K562 (cell line): ENCODE data around the gene BAIAP2. TPM values are rescaled to one million over a fixed set of nuclear protein-coding genes. Genes with fewer than 3 reads are reported as not detected.

ENCODE experiments used
- ATAC-seq: fragments of 200-7000 bp; cut with Tn5 transposase; 3 replicates; pipeline ENCODE4 v1.9.1; 2020; ENCODE audit warnings: moderate library complexity
- BruUV-seq: library from RNA; stranded (reverse); fragments of 400-500 nt; replicated peaks from 2 replicates; lab custom pipeline; 2021; lab: Mats Ljungman, UMichigan
- CTCF ChIA-PET: fragments of 300-600 bp; formaldehyde crosslinking; extraction: SDS; loops from one replicate; lab custom pipeline; 2021; ENCODE audit warnings: low intra/inter-chr PET ratio; lab: Yijun Ruan, JAX
- POLR2A ChIA-PET: fragments of 300-600, 350-650 bp; sonication (Branson Sonifier 250); formaldehyde crosslinking; extraction: SDS; loops from one replicate; lab custom pipeline; 2021; ENCODE audit warnings: antibody characterized with exemption, inconsistent platforms; lab: Yijun Ruan, JAX
- DNase-seq, 4 experiments: peaks; one replicate each; pipeline versions ENCODE4 v3.0.0 to v3.0.0-alpha.2; 2011 to 2018; ENCODE audit warnings: low spot score in 3 of 4, mixed read lengths in 3 of 4; ENCODE audit errors: extremely low read depth in 1 of 4
- FAIRE-seq: peaks from 2 replicates; lab custom pipeline; 2011; peaks lifted over from hg19 to GRCh38; lab: Jason Lieb, UNC
- H2AFZ ChIP-seq: 2 replicates; pipeline ENCODE4 v1.6.0; 2011; ENCODE audit warnings: low read depth, low read length, control low read depth, inconsistent platforms
- H3K27ac ChIP-seq: fragments of 200-600 bp; 3 replicates; pipeline ENCODE4 v1.8.0; 2011; ENCODE audit warnings: low read depth, mild to moderate bottlenecking, control low read depth, inconsistent platforms, low read length, moderate library complexity, mixed read lengths; ENCODE audit errors: extremely low read depth
- H3K27me3 ChIP-seq, 2 experiments: fragments of 300-600 bp in 1 of 2; 2 replicates in 1 of 2; 3 replicates in 1 of 2; pipeline versions ENCODE4 v1.6.0 to v1.8.0; 2011; ENCODE audit warnings: inconsistent platforms in 2 of 2, low read length in 2 of 2, mild to moderate bottlenecking in 1 of 2, mixed read lengths in 1 of 2, moderate library complexity in 1 of 2; ENCODE audit not compliant: control insufficient read depth in 2 of 2, insufficient read depth in 2 of 2
- H3K36me3 ChIP-seq: fragments of 300-600 bp; 3 replicates; pipeline ENCODE4 v1.8.0; 2011; ENCODE audit warnings: mild to moderate bottlenecking, low read length, inconsistent platforms; ENCODE audit not compliant: control insufficient read depth, insufficient read depth
- H3K4me1 ChIP-seq, 2 experiments: fragments of 200-600 bp in 1 of 2; replicated peaks in 1 of 2; 2 replicates in 1 of 2; 3 replicates in 1 of 2; pipeline versions ENCODE4 v1.5.1 to v1.8.0; 2011; ENCODE audit warnings: inconsistent platforms in 2 of 2, low read length in 2 of 2, mild to moderate bottlenecking in 1 of 2, mixed read lengths in 1 of 2, moderate library complexity in 1 of 2; ENCODE audit not compliant: control insufficient read depth in 2 of 2, insufficient read depth in 2 of 2
- H3K4me2 ChIP-seq: 2 replicates; pipeline ENCODE4 v1.6.1; 2011; ENCODE audit warnings: low read length, control low read depth, inconsistent platforms, mixed read lengths; ENCODE audit not compliant: insufficient read depth
- H3K4me3 ChIP-seq: fragments of 200-600 bp; sonication (generic), shearing (Covaris generic); 2 replicates; pipeline ENCODE4 v1.5.1; 2016; ENCODE audit warnings: control low read depth, inconsistent platforms
- H3K79me2 ChIP-seq: fragments of 200-600 bp; 3 replicates; pipeline ENCODE4 v1.8.0; 2011; ENCODE audit warnings: low read length, inconsistent platforms; ENCODE audit not compliant: control insufficient read depth, insufficient read depth
- H3K9ac ChIP-seq, 2 experiments: 2 replicates each; pipeline versions ENCODE4 v1.6.0 to v1.6.1; 2011; ENCODE audit warnings: low read depth in 2 of 2, low read length in 2 of 2, control low read depth in 1 of 2, inconsistent platforms in 1 of 2, mild to moderate bottlenecking in 1 of 2, mixed read lengths in 1 of 2; ENCODE audit not compliant: insufficient read depth in 1 of 2
- H3K9me1 ChIP-seq: one replicate; pipeline ENCODE4 v1.6.0; 2011; ENCODE audit warnings: inconsistent platforms, mild to moderate bottlenecking, low read length, moderate library complexity; ENCODE audit not compliant: control insufficient read depth, insufficient read depth
- H3K9me3 ChIP-seq: replicated peaks from 2 replicates; pipeline ENCODE4 v1.5.1; 2011; ENCODE audit warnings: low read depth, low read length, inconsistent platforms; ENCODE audit not compliant: control insufficient read depth, insufficient read depth
- H4K20me1 ChIP-seq: replicated peaks from 2 replicates; pipeline ENCODE4 v1.6.1; 2011; ENCODE audit warnings: low read length, inconsistent platforms, mixed read lengths; ENCODE audit not compliant: control insufficient read depth, insufficient read depth
- CREB1 ChIP-seq, 2 experiments: sonication (generic) in 1 of 2; formaldehyde crosslinking in 1 of 2; IDR thresholded peaks; 2 replicates each; pipeline versions ENCODE4 v1.6.1 to v1.8.0; 2012 to 2022; ENCODE audit warnings: inconsistent platforms in 1 of 2, mild to moderate bottlenecking in 1 of 2, missing genetic modification reagents in 1 of 2, moderate library complexity in 1 of 2
- EP300 ChIP-seq: IDR thresholded peaks from 2 replicates; pipeline ENCODE4 v1.6.1; 2012; ENCODE audit warnings: low read length, improper control_type of control experiment
- WGBS: fragments of 100-300 bp; shearing (Covaris generic); methylation state at CpG from one replicate; pipeline ENCODE4 v1.1.6; 2016; ENCODE audit warnings: low coverage, mixed read lengths; ENCODE audit not compliant: insufficient coverage; ENCODE audit errors: missing lambda C conversion rate; 5-methylcytosine and 5-hydroxymethylcytosine counted together
- in situ Hi-C: fragments of 300-500 bp; cut with MboI; formaldehyde crosslinking; loops from 4 replicates; pipeline ENCODE4 v1.15.0; 2018; ENCODE audit warnings: inconsistent platforms, mixed read lengths
- intact Hi-C: fragments of 100-400 bp; cut with micrococcal nuclease; formaldehyde crosslinking; loops from 2 replicates; pipeline ENCODE4 v1.14.2; 2022
- polyA plus RNA-seq, 8 experiments: library from polyadenylated mRNA; depleted of rRNA in 4 of 8; stranded (reverse) in 5 of 8; unstranded in 3 of 8; fragments of >200 nt; fragmentation: Nextera tagmentation in 2 of 8; fragmentation: Illumina TruSeq in 1 of 8; extraction: Ambion mirVana in 2 of 8; extraction: Trizol in 1 of 8; gene quantifications; 2 replicates each; pipeline versions ENCODE4 v1.2.1 to v1.2.3, GENCODE V29; 2011 to 2014; ENCODE audit warnings: inconsistent platforms in 1 of 8, missing spikeins in 1 of 8
- total RNA-seq, 7 experiments: library from RNA; depleted of rRNA in 6 of 7; stranded (reverse); fragments of >200 nt in 6 of 7; fragmentation: Illumina TruSeq in 2 of 7; extraction: Trizol in 2 of 7; gene quantifications; 2 replicates each; pipeline versions ENCODE4 v1.2.1 to v1.2.3, GENCODE V29; 2011 to 2021; ENCODE audit warnings: low replicate concordance in 1 of 7
- TF ChIP-seq, protein P1 (sequence below): sonication (generic); formaldehyde crosslinking; IDR thresholded peaks from 2 replicates; pipeline ENCODE4 v1.8.1; 2023; ENCODE audit warnings: missing genetic modification reagents, mild to moderate bottlenecking, borderline replicate concordance
- TF ChIP-seq, protein P2 (sequence below), 2 experiments: fragments of 450-650 bp in 1 of 2; sonication (generic) in 1 of 2; formaldehyde crosslinking in 1 of 2; IDR thresholded peaks; 2 replicates each; pipeline versions ENCODE4 v1.7.1 to v1.9.0; 2016 to 2022; ENCODE audit warnings: inconsistent platforms in 1 of 2, mild to moderate bottlenecking in 1 of 2, missing genetic modification reagents in 1 of 2

BAIAP2 gene
- total and polyA plus RNA-seq, 9 of the 15 experiments (the other 6 are each of a cell fraction or from before 2014, with no cell fraction given): 2.3 to 51.6 (median 18.4) TPM

DNA sequence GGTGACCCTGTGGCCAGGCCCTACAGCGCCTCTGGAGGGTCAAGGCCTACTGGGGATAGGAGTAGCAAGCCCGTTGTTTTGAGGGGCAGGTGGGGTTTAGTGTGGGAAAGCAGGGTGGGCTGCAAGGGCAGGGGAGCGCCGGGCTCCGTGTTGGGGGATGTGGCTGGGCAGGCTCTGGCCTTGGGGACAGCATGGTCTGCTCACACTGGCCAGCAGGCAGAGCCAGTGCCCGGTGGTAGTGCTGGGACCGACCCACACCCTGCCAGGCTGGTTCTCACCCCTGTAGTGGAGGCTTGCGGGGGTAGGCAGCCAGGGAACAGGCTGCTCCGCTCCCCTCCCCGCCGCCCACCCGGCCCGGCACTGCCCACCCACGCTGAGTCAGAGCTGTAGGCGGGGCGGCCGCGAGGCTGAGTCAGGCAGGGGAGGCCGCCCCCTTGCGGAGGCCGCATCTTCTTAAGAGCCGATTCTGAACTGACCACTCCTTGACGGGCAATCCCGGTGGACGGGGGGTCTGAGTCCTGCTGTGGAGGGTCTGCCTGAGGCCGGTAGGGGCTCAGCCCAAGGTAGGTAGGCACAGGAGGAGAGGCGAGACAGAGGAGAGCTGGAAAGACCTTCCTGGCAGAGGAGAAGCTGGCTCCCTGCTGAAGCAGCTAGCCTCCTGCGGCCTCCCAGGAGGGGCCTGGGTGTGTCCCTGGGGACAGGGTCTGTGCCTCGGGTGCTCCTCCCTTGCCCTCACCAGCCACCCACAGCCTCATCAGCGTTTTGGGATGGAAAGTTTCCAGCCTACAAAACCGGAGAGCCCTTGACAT is 62.4 kb downstream of the BAIAP2 start:
- H3K4me1 ChIP-seq: peaks cover 53 to 100% of the 10 kb centered on the region in 2 experiments
- H3K9me1 ChIP-seq: peaks cover 5% of the 10 kb centered on the region
- H3K79me2 ChIP-seq: no peaks in the 10 kb centered on the region
- no peaks in the 10 kb centered on the region for H3K9me3 ChIP-seq
- peak overlapping the region; percentile 28 for H3K4me3 ChIP-seq
- 0 out of 2 replicates have a peak, but pooled peaks cover 7% of the 10 kb centered on the region for H4K20me1 ChIP-seq
- peaks cover 46% of the 10 kb centered on the region; the same call in 2 of the 3 replicates for H3K36me3 ChIP-seq
- H3K9ac ChIP-seq: peak overlapping the region; percentile 69 to 94
- DNase-seq (peak; percentile 88 to 93 (median 88)), ATAC-seq (peak; percentile 83), FAIRE-seq (peak; percentile 76)
- ChIA-PET CTCF (interaction anchor here (0.7 to 0.9 kb wide), 3 partner anchors 108 to 109 kb away, joined by 3 read pairs; no protein-coding TSS in a partner anchor), POLR2A (interaction anchor here (0.6 to 1.0 kb wide), 6 partner anchors 14 to 141 kb away, joined by 3 to 4 read pairs (median 3); partner anchors contain the start of genes BAIAP2 and TEPSIN)
- intact Hi-C loops (loop anchor here (1.0 to 5.0 kb wide), 3 partner anchors 55 to 108 kb away; no protein-coding TSS in a partner anchor), in situ Hi-C loops (loop anchor here (5.0 kb wide), 1 partner anchor 110 kb away; no protein-coding TSS in a partner anchor)
- no peaks in the 10 kb centered on the region for H3K27me3 ChIP-seq
- H3K4me2 ChIP-seq: peak overlapping the region; percentile 84
- WGBS: 7% methylated on average over 24 of the region's 31 CpGs
- peak overlapping the region; percentile 82 for H3K27ac ChIP-seq
- peak overlapping the region; percentile 90 for H2AFZ ChIP-seq
- BruUV-seq: TSS peak; percentile 49
- TF ChIP-seq EP300 (no peak), CREB1 (IDR thresholded peaks at IDR 0.05) (no peak), CREB1 (CRISPR knock-in tag; IDR thresholded peaks at IDR 0.05) (0 out of 2 replicates have a peak, but pooled peaks have one; percentile 45)
- TF ChIP-seq, protein P1, sequence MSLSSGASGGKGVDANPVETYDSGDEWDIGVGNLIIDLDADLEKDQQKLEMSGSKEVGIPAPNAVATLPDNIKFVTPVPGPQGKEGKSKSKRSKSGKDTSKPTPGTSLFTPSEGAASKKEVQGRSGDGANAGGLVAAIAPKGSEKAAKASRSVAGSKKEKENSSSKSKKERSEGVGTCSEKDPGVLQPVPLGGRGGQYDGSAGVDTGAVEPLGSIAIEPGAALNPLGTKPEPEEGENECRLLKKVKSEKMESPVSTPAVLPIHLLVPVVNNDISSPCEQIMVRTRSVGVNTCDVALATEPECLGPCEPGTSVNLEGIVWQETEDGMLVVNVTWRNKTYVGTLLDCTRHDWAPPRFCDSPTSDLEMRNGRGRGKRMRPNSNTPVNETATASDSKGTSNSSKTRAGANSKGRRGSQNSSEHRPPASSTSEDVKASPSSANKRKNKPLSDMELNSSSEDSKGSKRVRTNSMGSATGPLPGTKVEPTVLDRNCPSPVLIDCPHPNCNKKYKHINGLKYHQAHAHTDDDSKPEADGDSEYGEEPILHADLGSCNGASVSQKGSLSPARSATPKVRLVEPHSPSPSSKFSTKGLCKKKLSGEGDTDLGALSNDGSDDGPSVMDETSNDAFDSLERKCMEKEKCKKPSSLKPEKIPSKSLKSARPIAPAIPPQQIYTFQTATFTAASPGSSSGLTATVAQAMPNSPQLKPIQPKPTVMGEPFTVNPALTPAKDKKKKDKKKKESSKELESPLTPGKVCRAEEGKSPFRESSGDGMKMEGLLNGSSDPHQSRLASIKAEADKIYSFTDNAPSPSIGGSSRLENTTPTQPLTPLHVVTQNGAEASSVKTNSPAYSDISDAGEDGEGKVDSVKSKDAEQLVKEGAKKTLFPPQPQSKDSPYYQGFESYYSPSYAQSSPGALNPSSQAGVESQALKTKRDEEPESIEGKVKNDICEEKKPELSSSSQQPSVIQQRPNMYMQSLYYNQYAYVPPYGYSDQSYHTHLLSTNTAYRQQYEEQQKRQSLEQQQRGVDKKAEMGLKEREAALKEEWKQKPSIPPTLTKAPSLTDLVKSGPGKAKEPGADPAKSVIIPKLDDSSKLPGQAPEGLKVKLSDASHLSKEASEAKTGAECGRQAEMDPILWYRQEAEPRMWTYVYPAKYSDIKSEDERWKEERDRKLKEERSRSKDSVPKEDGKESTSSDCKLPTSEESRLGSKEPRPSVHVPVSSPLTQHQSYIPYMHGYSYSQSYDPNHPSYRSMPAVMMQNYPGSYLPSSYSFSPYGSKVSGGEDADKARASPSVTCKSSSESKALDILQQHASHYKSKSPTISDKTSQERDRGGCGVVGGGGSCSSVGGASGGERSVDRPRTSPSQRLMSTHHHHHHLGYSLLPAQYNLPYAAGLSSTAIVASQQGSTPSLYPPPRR: no peak
- TF ChIP-seq, protein P2, sequence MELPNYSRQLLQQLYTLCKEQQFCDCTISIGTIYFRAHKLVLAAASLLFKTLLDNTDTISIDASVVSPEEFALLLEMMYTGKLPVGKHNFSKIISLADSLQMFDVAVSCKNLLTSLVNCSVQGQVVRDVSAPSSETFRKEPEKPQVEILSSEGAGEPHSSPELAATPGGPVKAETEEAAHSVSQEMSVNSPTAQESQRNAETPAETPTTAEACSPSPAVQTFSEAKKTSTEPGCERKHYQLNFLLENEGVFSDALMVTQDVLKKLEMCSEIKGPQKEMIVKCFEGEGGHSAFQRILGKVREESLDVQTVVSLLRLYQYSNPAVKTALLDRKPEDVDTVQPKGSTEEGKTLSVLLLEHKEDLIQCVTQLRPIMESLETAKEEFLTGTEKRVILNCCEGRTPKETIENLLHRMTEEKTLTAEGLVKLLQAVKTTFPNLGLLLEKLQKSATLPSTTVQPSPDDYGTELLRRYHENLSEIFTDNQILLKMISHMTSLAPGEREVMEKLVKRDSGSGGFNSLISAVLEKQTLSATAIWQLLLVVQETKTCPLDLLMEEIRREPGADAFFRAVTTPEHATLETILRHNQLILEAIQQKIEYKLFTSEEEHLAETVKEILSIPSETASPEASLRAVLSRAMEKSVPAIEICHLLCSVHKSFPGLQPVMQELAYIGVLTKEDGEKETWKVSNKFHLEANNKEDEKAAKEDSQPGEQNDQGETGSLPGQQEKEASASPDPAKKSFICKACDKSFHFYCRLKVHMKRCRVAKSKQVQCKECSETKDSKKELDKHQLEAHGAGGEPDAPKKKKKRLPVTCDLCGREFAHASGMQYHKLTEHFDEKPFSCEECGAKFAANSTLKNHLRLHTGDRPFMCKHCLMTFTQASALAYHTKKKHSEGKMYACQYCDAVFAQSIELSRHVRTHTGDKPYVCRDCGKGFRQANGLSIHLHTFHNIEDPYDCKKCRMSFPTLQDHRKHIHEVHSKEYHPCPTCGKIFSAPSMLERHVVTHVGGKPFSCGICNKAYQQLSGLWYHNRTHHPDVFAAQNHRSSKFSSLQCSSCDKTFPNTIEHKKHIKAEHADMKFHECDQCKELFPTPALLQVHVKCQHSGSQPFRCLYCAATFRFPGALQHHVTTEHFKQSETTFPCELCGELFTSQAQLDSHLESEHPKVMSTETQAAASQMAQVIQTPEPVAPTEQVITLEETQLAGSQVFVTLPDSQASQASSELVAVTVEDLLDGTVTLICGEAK (IDR thresholded peaks at IDR 0.05): 0 out of 2 replicates have a peak, but pooled peaks have one; percentile 20
- TF ChIP-seq, protein P2 (CRISPR knock-in tag; IDR thresholded peaks at IDR 0.05): no peak
